Measurements from ENCODE around the gene C19orf47.

Gene C19orf47

GRCh38 chr19:40279120-40279551 is 69.1 kb downstream of the C19orf47 start:
- TF ChIP-seq CTCF (IDR thresholded peaks at IDR 0.05; ENCODE audit: extremely low read depth, missing control alignments): no peak
- DNase-seq (ENCODE audit: low spot score): no peak

- no peak for TF ChIP-seq CTCF (IDR thresholded peaks at IDR 0.05; ENCODE audit: extremely low read depth, missing control alignments)
- DNase-seq (ENCODE audit: low spot score): no peak
Observed at GRCh38 chr19:40278361-40279035, 69.7 kb downstream of the C19orf47 start.

- no peak for DNase-seq (ENCODE audit: low spot score)
- no peak for TF ChIP-seq CTCF (IDR thresholded peaks at IDR 0.05; ENCODE audit: extremely low read depth, missing control alignments)
Observed at GRCh38 chr19:40277356-40278059, 70.7 kb downstream of the C19orf47 start.

GRCh38 chr19:40274585-40275544 is 73.3 kb downstream of the C19orf47 start:
- no peak for TF ChIP-seq CTCF (IDR thresholded peaks at IDR 0.05; ENCODE audit: extremely low read depth, missing control alignments)
- peak; percentile 72 for DNase-seq (ENCODE audit: low spot score)

GRCh38 chr19:40273469-40274360 is 74.5 kb downstream of the C19orf47 start:
- no peak for DNase-seq (ENCODE audit: low spot score)
- TF ChIP-seq CTCF (IDR thresholded peaks at IDR 0.05; ENCODE audit: extremely low read depth, missing control alignments): no peak

- TF ChIP-seq CTCF (IDR thresholded peaks at IDR 0.05; ENCODE audit: extremely low read depth, missing control alignments): no peak
- DNase-seq (ENCODE audit: low spot score): no peak
Observed at GRCh38 chr19:40272261-40272660, 75.9 kb downstream of the C19orf47 start.

All from GM20000 (cell line).